ENCODE results near the gene THRA. TPM values are rescaled to one million over a fixed set of nuclear protein-coding genes. Genes with fewer than 3 reads are reported as not detected.

The THRA gene
- total RNA-seq, 3 donors from 2014 or later (not counting 1 experiment from before 2014, with no cell fraction given): 40.8 to 55.7 (median 42.3) TPM

GRCh38 chr17:40123811-40124114 is 61.0 kb downstream of the THRA start:
- Mint-ChIP-seq H3K4me1 (peaks cover 38 to 44% of the 10 kb centered on the region in 2 donors), H3K36me3 (no peaks in the 10 kb centered on the region), H3K27me3 (ENCODE audit: low read depth in 2 of 2) (no peaks in the 10 kb centered on the region), H3K9me3 (no peaks in the 10 kb centered on the region), H3K27ac (peak overlapping the region; percentile 85 to 89), H3K4me3 (peak overlapping the region; percentile 97)
- ATAC-seq (no peak), DNase-seq (no peak)
- Histone ChIP-seq H3K27me3 (ENCODE audit: control insufficient read depth, insufficient read depth, low read length) (no peaks in the 10 kb centered on the region), H3K9me3 (ENCODE audit: control insufficient read depth, insufficient read depth, low read length) (no peaks in the 10 kb centered on the region), H3K36me3 (ENCODE audit: control insufficient read depth, insufficient read depth, low read length) (peaks cover 18% of the 10 kb centered on the region), H3K27ac (ENCODE audit: low read length) (peak overlapping the region; percentile 72), H3K4me3 (ENCODE audit: low read length) (peak overlapping the region; percentile 87), H3K4me1 (ENCODE audit: control insufficient read depth, insufficient read depth, low read length) (peaks cover 23% of the 10 kb centered on the region)
- intact Hi-C loops (cut with micrococcal nuclease): no loop called here
- 0% methylated on average over 2 of the region's 2 CpGs for WGBS (ENCODE audit: insufficient coverage)
- TF ChIP-seq CTCF (IDR thresholded peaks at IDR 0.05): no peak

- H3K9me3 ChIP-seq (ENCODE audit: control insufficient read depth, insufficient read depth, low read length): no peaks in the 10 kb centered on the region
- peak overlapping the region; percentile 87 for H3K4me3 ChIP-seq (ENCODE audit: low read length)
- peaks cover 6% of the 10 kb centered on the region for H3K36me3 Mint-ChIP-seq
- peak overlapping the region; percentile 85 to 89 for H3K27ac Mint-ChIP-seq
- intact Hi-C loops (cut with micrococcal nuclease): no loop called here
- ATAC-seq (no peak), DNase-seq (peak in 1 of 2 donors; percentile 37)
- peaks cover 26% of the 10 kb centered on the region for H3K36me3 ChIP-seq (ENCODE audit: control insufficient read depth, insufficient read depth, low read length)
- H3K27ac ChIP-seq (ENCODE audit: low read length): peak overlapping the region; percentile 72
- no peaks in the 10 kb centered on the region for H3K27me3 Mint-ChIP-seq (ENCODE audit: low read depth in 2 of 2)
- no peaks in the 10 kb centered on the region for H3K9me3 Mint-ChIP-seq
- peak overlapping the region; percentile 97 for H3K4me3 Mint-ChIP-seq
- peaks cover 38 to 48% of the 10 kb centered on the region in 2 donors for H3K4me1 Mint-ChIP-seq
- H3K27me3 ChIP-seq (ENCODE audit: control insufficient read depth, insufficient read depth, low read length): no peaks in the 10 kb centered on the region
- no peak for TF ChIP-seq CTCF (IDR thresholded peaks at IDR 0.05)
- H3K4me1 ChIP-seq (ENCODE audit: control insufficient read depth, insufficient read depth, low read length): peaks cover 23% of the 10 kb centered on the region
- WGBS (ENCODE audit: insufficient coverage): 6% methylated on average over 7 of the region's 9 CpGs
Observed at GRCh38 chr17:40124279-40125141, 61.7 kb downstream of the THRA start.

GRCh38 chr17:40129498-40129897 is 66.7 kb downstream of the THRA start:
- H3K27me3 Mint-ChIP-seq (ENCODE audit: low read depth in 2 of 2): no peaks in the 10 kb centered on the region
- H3K36me3 ChIP-seq (ENCODE audit: control insufficient read depth, insufficient read depth, low read length): peaks cover 69% of the 10 kb centered on the region
- H3K27ac ChIP-seq (ENCODE audit: low read length): no peak overlapping the region
- DNase-seq: no peak
- H3K9me3 ChIP-seq (ENCODE audit: control insufficient read depth, insufficient read depth, low read length): no peaks in the 10 kb centered on the region
- intact Hi-C loops (cut with micrococcal nuclease): no loop called here
- peaks cover 13 to 18% of the 10 kb centered on the region in 2 donors for H3K4me1 Mint-ChIP-seq
- no peak for TF ChIP-seq CTCF (IDR thresholded peaks at IDR 0.05)
- H3K27ac Mint-ChIP-seq: no peak overlapping the region
- H3K4me3 ChIP-seq (ENCODE audit: low read length): no peak overlapping the region
- H3K4me1 ChIP-seq (ENCODE audit: control insufficient read depth, insufficient read depth, low read length): peaks cover 3% of the 10 kb centered on the region
- peaks cover 41% of the 10 kb centered on the region for H3K36me3 Mint-ChIP-seq
- H3K4me3 Mint-ChIP-seq: no peak overlapping the region
- 96% methylated on average over 3 of the region's 5 CpGs for WGBS (ENCODE audit: insufficient coverage)
- no peak for ATAC-seq
- no peaks in the 10 kb centered on the region for H3K27me3 ChIP-seq (ENCODE audit: control insufficient read depth, insufficient read depth, low read length)
- no peaks in the 10 kb centered on the region for H3K9me3 Mint-ChIP-seq
